NCI-H1930 (cell line): Measurements from ENCODE around the gene AGAP1.
"Not testable (repeated sequence)": the region's sequence is repeated elsewhere in the genome, so short reads cannot be mapped to it uniquely, and the experiment has no call there.

Experiments used
- DNase-seq, 2 experiments: peaks; one replicate each; lab custom pipeline; 2025; lab: John Stamatoyannopoulos, UW

Gene AGAP1

DNA sequence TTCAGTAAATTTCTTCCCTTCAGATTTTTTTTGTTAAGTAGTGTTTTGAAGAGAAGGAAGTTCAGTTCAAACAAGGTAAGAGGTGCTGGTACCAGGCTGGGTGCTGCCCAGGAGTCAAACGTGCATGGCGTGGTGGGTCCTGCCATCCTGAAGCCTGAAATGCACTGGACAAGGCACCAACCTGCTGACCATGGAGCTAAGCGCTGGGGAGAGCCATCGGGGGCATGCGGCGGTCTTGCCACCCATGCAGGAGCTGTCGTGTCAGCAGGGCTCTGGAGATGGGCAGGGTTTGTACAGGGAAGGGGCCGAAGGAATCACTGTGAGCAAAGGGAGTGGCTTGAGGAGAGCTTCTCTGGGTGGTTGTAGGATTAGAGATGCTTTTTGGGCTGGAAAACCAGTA lies 547.8 kb downstream of the AGAP1 start:
- DNase-seq = no peak

DNA sequence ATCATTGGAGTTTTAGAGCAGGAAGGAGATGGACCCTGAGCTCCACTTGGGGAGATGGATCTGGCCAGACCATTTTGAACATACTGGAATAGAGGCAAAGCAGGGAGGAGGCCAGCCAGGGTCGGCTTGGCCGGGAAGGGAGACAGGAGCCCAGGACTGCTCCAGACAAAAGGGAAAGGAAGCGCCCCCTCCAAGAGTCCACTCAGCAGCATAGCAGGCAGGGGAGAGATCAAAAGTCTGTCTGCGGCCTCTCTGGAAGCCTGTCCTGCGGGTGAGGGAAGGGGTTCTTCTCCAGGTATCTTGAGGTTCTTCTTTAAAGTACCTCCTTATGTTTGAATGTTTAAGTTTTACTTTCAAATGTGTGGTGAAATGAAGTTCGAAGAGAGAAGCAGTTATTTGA lies 548.2 kb downstream of the AGAP1 start:
- DNase-seq = no peak

DNA sequence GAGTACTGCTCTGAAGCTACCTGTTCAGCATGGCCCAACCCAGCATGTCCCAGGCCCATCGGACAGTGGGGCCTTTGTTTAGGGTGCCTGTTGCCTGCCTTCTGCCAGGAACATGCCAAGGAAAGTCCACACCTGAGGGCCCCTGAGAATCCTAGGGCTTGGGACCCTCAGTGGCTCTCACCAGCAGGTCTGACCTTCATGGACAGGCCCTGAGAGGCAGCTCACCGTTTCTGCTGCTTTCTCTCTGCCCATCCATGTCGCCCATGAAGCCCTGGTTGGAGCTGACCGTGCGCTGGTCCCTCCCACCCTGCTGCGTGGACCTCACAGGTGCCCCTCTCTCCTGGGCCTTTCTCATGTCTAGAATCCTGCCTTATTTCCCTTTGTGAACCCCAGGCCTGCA lies 550.3 kb downstream of the AGAP1 start:
- no peak for DNase-seq

DNA sequence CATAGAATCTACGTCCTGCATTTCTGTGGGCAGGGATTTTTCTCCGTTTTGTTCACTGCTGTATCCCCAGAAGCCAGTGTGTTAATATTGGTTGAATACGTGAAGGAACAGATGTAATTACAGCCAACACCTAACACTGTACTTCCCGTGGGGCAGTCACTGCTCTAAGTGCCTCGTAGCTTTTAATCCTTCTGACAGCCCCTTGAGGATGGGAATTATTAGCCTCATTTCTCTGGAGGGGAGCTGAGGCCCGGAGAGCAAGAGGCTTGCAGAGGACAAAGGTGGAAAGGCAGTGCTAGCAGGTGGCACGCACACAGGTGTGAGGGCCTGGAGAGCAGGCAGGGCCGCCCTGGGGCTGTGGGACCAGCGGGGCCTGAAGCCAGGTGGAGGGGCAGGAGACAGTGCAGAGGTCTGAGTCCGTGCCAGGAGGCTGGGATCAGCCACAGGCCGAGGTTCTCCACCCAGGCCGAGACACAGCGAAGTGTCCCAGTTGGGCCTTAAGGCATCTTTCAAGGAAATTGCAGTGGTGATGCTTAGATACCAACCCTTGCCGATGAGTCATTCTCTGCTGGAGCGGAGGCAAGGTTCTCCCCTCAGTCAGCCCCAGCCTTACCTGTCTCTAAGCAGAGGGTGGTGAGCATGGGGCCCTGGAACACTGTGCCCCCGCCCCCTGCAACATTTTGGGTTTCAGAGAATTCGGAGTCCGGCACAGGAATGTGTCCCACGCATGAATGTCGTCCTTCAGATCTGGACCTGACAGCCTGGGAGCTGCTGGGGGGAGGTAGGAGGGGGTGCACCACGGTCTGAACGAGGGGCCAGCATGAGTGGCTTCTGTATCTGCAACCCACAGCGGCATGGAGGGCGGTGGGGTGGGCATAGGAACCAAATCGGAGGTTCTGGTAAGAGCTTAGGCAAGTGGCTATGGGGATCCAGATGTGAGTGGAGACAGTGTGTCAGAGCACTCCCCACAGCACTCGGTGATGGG lies 551.7 kb downstream of the AGAP1 start:
- DNase-seq = no peak

DNA sequence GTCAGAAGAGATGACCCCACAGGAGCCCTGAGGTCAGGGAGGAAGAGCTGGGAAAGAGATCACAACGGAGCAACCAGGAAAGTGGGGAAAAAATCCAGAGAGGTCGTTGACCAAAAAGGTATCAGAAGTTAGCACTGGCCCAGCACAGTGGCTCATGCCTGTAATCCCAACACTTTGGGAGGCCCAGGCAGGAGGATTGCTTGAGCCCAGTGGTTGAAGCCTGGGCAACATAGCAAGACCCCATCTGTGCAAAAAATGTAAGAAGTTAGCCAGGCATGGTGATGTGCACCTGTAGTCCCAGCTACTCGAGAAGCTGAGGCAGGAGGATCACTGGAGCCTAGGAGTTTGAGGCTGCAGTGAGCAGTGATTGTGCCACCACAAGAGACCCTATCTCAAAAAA lies 552.9 kb downstream of the AGAP1 start:
- DNase-seq = no peak

DNA sequence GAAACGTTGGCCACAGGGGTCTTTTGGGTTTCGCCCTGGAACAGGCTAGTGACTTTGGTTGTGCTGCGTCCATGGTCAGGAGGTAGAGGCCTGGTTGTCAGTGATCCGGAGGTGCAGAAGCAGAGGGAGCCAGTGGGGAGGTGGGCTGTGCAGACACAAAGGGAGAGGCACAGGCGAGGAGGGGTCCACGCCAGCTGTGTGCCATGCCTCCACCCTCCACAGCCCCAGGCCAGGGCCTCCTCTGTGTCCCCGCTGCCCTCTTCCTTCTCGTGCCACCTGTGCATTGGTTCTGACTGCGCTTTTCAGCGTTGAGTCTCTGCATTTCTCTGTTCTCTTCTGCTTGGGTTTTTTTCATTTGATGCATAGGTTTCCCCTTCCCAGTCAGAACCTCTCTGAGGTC lies 553.3 kb downstream of the AGAP1 start:
- DNase-seq = no peak

DNA sequence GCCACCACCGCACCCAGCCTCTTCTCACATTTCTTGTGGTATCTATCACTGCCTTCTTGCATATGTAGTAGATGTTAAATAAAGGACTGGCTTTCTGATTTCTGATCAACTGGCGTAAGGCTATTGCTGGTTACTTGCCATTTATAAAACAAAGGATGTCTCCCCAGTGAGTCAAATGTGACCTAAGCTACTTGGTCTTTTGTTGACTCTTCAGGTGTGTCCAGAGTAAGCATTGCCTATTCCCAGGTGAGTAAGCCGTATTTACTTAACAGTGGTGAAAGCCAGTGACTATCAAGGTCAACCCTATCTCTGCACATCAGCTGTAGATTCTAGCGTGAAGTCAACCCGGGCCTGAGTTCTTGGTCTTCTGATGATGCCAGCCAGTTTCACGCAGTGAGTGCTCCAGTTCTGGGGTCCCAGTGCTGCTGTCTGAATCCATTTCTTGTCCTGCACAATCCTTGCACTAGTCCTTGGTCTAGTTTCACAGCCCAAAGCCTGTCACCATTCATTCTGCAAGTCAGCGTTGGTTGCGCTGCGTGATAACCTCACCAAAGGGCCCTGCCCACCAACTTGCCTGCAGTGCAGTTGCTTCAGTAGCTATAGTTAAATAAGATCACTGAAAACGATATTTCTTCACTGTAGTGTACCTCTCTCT lies 554.2 kb downstream of the AGAP1 start:
- DNase-seq = no peak

DNA sequence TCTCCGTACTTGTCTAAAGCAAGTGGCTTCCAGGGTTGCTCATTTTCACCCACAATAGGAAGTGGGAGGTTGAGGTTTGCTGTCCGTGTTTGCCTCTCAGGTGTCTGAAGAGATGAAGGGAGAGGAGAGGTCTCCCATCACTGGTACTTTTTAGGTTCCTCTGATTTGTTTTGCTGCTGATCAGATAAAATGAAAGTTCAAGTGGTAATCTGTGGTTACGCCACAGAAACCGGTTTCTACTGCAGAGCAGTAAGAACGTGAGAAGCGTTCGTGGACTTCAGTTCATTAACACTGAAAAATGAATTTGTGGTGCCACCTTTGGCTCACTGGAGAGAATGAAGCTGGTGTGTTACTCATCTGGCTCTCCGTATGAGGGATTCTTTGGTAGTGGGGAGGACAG lies 556.1 kb downstream of the AGAP1 start:
- DNase-seq = no peak

DNA sequence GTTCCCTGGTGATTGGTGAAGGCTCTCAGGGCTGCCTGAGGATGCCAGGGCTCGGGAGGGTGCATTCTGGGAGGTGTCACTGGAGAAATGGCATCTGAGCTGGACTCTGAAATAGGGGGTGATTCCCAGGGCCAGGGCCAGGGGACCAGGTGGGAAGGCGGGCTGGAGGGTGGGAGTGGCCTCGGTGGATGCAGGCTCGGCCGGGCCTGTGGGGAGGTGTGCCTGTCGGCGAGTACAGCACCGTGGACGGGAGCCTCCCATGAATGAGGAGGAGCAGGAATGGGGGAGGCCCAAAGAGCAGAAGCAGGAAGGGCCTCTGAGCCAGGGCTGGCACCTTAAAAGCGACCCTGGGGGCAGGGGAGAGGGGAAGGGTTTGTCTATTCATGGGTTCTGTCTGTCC lies 557.5 kb downstream of the AGAP1 start:
- no peak for DNase-seq

DNA sequence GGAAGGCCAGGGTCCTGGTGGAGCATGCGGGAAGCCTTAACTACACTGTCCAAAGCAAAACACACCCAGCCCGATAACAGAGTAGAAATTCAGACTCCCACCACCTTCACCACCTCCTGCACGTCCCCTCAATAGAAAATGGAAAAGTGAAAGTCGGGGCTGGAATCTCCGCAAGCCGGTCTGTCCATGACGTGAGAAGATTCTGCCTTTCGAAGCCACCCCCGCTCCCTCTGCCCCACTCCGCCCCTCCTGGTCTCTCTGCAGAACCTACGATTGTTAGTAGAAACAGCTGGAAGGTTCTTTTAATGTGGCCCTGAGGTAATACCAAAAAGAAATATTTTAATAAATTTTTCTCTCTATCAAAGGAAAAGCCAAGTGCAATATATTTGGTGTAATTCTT lies 558.0 kb downstream of the AGAP1 start:
- no peak for DNase-seq

DNA sequence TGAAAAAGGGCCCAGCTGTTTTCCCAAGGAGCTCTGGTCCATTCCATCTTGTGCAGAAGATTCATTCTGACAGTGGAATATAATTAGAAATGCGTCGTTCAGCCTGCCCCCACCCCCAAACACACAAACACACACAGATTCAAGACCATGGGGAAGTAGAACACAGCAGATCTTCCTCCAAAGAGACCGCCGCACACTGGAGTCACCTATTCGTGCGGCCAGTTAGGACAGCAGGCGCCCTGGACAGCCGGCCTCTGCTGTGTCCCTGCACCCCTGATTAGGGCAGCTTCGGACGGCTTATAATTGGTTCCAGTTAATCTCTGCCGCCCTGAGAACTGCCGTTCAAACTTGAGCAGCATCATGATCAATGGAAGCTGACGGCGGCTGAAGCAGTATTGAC lies 558.4 kb downstream of the AGAP1 start:
- DNase-seq = no peak

DNA sequence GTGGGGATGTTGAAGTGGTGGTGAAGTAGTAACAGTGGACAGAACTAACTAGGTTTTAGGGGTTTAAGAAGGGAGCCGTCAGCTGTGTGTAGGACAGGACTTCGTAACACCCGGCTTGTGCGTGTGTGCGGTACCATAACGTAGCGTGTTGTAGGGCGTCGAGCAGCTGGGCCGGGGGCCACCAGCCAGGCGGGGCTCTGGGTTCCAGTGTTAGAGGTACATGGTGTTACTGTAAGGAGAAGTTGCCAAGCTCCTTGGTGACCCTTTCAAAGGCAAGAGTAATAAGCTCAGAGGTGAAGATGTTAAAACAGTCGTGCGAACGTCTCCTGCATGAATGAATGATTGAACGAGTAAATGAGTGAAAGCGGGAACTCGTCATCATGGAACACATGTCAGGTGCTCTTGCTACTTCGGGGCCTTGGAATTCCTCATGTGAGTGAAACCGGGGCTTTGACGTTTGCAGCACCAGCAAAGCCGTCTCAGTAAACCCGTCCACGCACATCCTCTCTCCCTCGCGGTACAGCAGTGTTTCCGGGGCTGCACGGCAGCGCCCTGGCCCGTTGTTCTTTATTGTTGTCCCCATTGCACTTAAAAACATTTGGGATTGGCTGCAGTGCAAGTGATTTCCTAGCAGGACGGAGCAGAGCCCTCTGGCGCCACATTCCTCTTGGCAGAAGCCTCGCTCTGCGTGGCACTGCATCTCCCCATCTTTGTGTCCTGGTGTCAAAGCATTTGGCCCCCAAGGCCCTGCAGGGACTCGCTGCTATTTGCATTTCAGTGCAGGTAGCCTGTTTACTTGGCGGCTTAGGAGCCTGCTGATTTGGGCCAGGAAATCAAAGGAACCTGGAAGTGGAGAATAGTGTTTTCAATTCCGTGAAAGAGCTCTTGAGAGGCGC lies 559.3 kb downstream of the AGAP1 start:
- DNase-seq = no peak

DNA sequence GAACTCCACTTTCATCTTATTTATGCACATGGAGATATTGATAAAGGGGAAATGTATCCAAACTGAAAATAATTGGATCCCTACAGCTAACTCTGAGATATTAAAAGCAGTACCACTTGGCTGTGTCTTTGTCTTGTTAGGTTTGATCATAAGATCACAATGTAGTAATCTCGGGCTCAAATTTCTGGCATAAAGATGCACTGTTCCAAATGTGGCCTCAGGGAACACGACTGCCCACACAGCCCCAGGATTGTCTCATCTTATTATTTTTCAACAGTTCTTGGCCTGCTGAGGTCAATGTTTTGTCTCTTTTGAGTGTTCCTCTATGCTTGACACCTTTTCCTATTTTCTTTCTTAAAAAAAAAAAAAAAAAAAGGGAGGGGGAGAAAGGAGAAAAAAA lies 560.3 kb downstream of the AGAP1 start:
- DNase-seq = no peak

DNA sequence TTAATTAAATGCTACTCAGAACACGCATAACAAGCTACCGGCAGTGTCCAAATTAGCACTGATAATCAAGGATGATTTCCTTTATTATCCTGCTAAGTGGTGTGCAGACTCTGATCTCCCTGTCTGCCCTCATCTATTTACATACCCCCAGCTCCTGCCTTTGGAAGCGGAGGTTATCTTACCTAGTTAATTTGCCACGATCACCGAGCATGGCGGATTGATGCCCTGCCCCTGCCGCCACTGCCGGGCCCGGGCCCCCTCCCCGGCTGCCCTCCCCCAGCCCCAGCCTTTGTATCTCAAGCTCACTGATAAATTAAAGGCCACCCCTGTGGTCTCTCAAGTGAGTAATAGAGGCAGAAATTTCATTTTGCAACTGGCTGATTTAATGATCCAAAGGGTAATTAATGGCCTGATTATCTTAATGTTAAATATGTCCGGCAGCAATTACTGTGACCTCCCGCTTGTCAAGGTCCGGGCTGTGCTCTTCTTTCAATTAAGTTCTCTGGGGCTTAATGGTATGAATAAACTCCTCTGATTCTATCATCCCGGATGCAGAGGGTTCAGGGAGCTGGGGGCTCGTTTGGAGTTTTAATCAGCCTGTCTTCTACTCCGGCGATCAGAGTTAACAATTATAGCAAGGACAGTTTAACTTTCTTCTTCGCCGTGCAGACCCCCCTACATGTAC lies 560.9 kb downstream of the AGAP1 start:
- no peak for DNase-seq

DNA sequence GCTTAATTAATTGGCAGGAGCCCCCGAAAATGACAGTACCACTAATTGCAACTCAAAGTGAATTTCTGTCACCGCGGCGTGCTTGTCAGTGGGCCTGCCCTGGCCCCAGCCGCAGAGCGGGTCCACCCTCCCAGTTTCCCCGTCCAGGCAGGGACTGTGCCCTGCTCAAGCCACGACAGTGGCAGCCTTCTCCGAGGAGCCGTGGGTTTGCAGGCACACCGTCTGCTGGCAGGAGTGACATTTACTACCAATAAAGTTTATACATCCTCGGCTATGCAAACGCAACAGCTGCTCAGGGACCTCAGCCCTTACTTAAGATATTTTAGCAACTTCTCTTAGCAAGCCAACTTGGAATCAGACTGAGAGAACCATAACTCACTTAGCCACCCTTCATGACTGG lies 561.6 kb downstream of the AGAP1 start:
- DNase-seq = no peak

DNA sequence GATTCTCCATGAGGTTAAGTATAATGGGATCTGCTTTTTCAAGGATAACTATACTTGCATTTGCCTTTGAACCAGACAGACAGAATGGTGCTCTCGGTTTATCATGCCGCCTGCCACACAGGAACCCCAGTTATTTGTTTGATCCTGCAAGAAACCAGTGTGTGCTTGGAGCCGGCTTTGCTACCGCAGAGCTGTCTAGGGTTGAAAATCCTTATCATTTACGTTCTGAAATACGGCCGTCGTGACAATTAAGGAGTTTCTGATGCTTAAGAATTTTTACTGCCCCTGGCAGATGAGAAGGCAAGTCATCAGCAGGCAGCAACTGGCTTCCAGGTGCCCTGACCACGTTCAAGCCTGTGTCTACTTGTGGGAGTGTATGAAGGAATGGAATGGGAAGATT lies 562.3 kb downstream of the AGAP1 start:
- DNase-seq = no peak

DNA sequence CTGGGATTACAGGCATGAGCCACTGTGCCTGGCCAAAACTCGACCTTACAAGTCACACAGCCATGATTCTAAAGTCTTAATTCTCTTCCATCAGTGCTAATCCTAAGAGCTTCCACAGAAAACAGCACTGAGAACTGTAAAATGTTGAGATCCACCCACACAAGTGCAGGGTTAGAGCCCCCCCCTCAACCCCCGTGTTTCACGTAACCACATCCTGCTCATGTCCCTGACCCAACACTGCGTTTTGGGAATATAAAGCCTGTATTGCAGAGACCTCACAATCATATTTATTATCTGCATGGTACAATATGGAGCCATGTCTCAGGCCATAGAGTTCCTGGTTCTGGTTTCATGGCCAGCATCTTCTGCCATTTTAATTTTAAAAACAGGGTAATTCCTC lies 563.5 kb downstream of the AGAP1 start:
- DNase-seq = no peak

DNA sequence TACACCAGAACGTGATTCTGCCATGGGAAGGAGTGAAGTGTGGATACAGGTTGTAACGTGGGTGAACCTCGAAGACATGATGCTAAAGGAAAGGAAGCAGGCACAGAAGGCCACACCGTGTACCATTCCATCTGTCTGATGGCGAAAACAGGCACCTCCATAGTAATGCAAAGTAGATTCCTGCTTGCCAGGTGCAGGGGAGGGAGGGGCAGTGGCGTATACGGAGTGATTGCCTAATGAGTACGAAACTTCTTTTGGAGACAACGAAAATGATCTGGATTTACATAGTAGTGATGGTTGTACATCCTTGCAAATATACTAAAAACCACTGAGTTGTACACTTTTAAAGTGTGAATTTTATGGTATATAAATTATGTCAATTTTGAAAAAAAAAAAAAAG lies 567.7 kb downstream of the AGAP1 start:
- DNase-seq = no peak

DNA sequence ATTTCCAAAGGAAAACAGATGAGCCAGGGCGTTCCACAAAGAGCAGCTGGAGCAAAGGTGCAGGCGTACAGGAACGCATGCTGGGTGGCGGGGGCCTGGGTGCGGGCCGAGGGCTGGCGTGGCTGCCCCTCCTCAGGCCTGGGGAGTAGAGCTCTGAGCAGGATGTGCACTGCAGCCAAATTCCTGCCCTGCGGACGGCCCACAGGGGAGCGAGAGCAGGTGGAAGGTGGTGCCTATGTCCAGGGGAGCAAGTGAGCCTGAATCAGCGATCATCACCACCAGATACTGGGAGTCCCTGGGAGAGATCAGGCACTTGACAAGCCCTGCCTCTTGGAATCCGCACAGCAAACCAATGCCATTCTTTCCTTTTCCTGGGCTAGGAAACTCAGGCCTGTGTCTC lies 568.1 kb downstream of the AGAP1 start:
- no peak for DNase-seq

DNA sequence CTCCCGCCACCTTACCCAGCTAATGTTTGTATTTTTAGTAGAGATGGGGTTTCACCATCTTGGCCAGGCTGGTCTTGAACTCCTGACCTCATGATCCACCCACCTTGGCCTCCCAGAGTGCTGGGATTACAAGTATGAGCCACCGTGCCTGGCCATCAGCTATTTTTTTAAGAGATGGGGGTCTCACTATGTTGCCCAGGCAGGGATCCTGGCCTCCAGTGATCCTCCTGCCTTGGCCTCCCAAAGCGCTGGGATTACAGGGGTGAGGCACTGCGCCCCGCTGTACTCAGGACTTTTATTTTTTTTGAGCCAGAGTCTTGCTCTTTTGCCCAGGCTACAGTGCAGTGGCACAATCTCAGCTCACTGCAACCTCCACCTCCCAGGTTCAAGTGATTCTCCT lies 569.0 kb downstream of the AGAP1 start:
- DNase-seq = not testable (repeated sequence)

DNA sequence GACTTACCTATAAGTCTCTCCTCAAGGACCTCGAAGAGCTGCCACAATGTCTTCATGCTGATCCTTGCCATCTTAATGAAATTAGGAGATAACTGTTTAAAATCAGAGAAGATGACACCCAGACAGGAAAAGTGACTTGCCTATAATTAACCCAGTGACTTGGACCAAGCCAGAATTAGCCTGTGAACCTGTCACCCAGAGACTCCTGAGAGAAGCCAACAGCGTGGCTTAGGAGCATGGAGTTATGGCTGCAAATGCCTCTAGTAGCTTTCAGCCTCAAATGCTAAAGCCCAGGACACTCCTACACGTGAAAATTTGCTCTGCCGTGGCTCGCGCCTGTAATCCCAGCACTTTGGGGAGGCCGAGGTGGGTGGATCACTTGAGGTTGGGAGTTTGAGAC lies 570.2 kb downstream of the AGAP1 start:
- no peak for DNase-seq
